Measurements from ENCODE around the gene MAD1L1. TPM values are rescaled to one million over a fixed set of nuclear protein-coding genes. Genes with fewer than 3 reads are reported as not detected.

MAD1L1 gene
- total RNA-seq, 6 experiments from 2014 or later: 15.1 to 37.4 (median 20.5) TPM

DNA sequence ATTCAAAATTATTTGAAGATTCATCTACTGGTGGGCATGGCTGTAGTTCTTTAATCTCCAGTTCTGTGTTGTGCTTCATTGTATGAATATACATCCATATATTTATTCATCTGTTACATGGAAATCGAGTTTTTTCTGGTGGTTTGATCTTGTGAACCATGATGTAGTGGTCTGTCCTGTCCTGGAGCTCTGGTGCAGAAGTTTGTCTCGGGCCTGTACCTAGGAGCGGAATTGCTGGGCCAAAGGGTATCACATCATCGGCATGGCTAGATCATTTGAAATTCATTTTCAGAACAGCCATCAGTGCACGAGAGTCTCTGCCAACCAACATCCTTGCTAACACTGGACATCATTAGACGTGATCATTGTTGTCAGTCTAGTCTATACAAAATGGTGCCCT lies 455.6 kb downstream of the MAD1L1 start:
- H3K36me3 ChIP-seq: no peaks in the 10 kb centered on the region
- no peak overlapping the region for H3K27ac ChIP-seq
- H3K4me1 ChIP-seq: no peaks in the 10 kb centered on the region
- no peaks in the 10 kb centered on the region for H3K27me3 ChIP-seq
- ATAC-seq (no peak), DNase-seq (no peak)
- WGBS (ENCODE audit: insufficient coverage, low coverage, low lambda C conversion rate, missing lambda C conversion rate): 69% methylated on average over 6 of the region's 6 CpGs
- H3K9me3 ChIP-seq: no peaks in the 10 kb centered on the region
- intact Hi-C loops (cut with DNase I): no loop called here
- TF ChIP-seq POLR2A (IDR thresholded peaks at IDR 0.05): no peak
- TF ChIP-seq, protein P1, sequence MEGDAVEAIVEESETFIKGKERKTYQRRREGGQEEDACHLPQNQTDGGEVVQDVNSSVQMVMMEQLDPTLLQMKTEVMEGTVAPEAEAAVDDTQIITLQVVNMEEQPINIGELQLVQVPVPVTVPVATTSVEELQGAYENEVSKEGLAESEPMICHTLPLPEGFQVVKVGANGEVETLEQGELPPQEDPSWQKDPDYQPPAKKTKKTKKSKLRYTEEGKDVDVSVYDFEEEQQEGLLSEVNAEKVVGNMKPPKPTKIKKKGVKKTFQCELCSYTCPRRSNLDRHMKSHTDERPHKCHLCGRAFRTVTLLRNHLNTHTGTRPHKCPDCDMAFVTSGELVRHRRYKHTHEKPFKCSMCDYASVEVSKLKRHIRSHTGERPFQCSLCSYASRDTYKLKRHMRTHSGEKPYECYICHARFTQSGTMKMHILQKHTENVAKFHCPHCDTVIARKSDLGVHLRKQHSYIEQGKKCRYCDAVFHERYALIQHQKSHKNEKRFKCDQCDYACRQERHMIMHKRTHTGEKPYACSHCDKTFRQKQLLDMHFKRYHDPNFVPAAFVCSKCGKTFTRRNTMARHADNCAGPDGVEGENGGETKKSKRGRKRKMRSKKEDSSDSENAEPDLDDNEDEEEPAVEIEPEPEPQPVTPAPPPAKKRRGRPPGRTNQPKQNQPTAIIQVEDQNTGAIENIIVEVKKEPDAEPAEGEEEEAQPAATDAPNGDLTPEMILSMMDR (IDR thresholded peaks at IDR 0.05): no peak
- no peak overlapping the region for H3K4me3 ChIP-seq

DNA sequence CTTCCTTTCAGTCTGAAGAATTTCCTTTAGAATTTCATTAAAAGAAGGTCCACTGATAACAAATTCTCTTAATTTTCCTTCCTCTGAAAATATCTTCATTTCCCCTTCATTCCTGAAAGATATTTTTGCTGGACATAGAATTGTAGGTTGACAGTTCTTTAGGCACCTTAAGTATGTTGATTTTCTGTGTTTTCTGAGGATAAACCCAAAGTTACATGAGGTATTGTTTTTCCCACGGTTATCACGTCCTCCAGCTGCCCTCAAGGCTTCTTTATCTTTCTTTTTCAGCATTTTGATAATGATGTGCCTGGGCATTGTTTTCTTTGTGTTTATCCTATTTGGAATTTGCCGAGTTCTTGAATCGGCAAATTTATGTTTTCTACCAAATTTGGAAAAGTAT lies 457.4 kb downstream of the MAD1L1 start:
- no peaks in the 10 kb centered on the region for H3K9me3 ChIP-seq
- no peaks in the 10 kb centered on the region for H3K36me3 ChIP-seq
- no peak for ATAC-seq
- H3K4me1 ChIP-seq: no peaks in the 10 kb centered on the region
- intact Hi-C loops (cut with DNase I): no loop called here
- no peak overlapping the region for H3K27ac ChIP-seq
- no peak overlapping the region for H3K4me3 ChIP-seq
- WGBS (ENCODE audit: insufficient coverage, low coverage, low lambda C conversion rate, missing lambda C conversion rate): 42% methylated on average over 4 of the region's 4 CpGs
- TF ChIP-seq POLR2A (IDR thresholded peaks at IDR 0.05): no peak
- TF ChIP-seq, protein P1 (IDR thresholded peaks at IDR 0.05): no peak
- H3K27me3 ChIP-seq: no peaks in the 10 kb centered on the region
- no peak for DNase-seq

DNA sequence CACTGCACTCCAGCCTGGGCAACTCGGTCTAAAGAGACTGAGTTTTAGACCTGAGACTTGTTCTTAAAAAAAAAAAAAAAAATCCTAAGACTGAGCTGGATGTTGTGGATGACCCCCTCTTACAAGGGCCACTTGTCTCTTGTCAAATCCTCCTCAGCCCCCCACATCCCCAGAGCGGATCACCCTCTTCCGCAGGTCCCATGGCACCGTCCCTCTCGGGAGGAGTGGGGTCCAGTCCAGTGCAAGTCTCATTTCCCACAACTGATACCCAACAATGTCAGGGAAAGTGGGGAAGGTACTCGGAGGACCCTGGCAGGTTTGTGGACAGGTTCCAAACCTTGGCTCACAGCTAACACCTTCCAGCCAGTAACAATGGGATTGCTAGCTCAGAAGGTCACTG lies 462.4 kb downstream of the MAD1L1 start:
- ATAC-seq (no peak), DNase-seq (no peak)
- no peak overlapping the region for H3K4me3 ChIP-seq
- no peaks in the 10 kb centered on the region for H3K36me3 ChIP-seq
- no peak overlapping the region for H3K27ac ChIP-seq
- H3K4me1 ChIP-seq: no peaks in the 10 kb centered on the region
- 100% methylated on average over 1 of the region's 6 CpGs for WGBS (ENCODE audit: insufficient coverage, low coverage, low lambda C conversion rate, missing lambda C conversion rate)
- intact Hi-C loops (cut with DNase I): no loop called here
- no peaks in the 10 kb centered on the region for H3K27me3 ChIP-seq
- H3K9me3 ChIP-seq: no peaks in the 10 kb centered on the region
- TF ChIP-seq POLR2A (IDR thresholded peaks at IDR 0.05): no peak
- TF ChIP-seq, protein P1 (IDR thresholded peaks at IDR 0.05): no peak

DNA sequence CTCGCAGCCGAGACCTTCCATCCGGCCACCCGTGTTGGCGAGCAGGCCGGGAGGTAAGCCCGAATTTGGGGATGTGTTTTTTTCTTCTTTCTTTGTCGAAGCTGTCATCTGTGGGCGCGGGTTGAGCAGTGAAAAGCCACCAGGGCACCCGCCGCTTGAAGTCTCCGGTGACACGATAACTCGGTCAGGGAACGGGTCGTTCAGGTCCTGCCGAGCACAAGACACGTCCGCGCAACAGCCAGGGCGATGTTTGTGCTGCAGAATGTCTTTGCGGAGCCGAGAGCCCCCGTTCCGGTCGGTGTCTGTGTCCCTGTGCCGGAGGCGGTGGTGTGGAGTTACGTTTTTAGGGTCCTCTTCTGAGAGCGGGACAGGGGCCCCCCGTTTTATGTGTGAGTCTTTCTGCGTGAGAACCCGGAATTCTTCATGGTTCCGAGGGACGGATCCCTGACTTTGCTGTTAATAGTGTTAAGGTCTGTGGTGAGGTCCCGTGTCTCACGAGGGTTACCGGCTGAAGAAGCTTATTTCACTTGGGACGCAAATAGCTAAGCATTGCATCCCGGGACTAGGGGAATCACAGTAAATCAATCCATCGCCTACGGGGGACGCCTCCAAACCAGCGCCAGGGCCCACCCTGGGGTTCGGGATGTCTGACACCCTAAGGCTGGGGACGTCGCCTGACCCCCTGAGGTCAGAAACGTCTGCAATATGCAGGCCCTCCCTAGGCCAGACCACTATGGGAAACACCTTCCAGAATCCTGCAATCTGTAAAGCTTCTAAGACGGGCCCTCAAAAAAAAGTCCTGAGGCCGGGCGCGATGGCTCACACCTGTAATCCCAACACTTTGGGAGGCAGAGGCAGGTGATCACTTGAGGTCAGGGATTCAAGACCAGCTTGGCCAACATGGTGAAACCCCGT lies 463.2 kb downstream of the MAD1L1 start:
- TF ChIP-seq POLR2A (IDR thresholded peaks at IDR 0.05): no peak
- TF ChIP-seq, protein P1 (IDR thresholded peaks at IDR 0.05): no peak
- no peaks in the 10 kb centered on the region for H3K9me3 ChIP-seq
- ATAC-seq (no peak), DNase-seq (no peak)
- H3K4me3 ChIP-seq: no peak overlapping the region
- H3K36me3 ChIP-seq: no peaks in the 10 kb centered on the region
- intact Hi-C loops (cut with DNase I): no loop called here
- 92% methylated on average over 36 of the region's 54 CpGs for WGBS (ENCODE audit: insufficient coverage, low coverage, low lambda C conversion rate, missing lambda C conversion rate)
- H3K4me1 ChIP-seq: no peaks in the 10 kb centered on the region
- H3K27ac ChIP-seq: no peak overlapping the region
- no peaks in the 10 kb centered on the region for H3K27me3 ChIP-seq
